GM19099 (cell line): ENCODE results near the gene EPHA6.

Source experiments
- POLR2A ChIP-seq: IDR thresholded peaks from 3 replicates; pipeline ENCODE4 v1.6.1; 2011; ENCODE audit warnings: low read depth; ENCODE audit not compliant: insufficient read length; ENCODE audit errors: extremely low read depth

Gene EPHA6

DNA sequence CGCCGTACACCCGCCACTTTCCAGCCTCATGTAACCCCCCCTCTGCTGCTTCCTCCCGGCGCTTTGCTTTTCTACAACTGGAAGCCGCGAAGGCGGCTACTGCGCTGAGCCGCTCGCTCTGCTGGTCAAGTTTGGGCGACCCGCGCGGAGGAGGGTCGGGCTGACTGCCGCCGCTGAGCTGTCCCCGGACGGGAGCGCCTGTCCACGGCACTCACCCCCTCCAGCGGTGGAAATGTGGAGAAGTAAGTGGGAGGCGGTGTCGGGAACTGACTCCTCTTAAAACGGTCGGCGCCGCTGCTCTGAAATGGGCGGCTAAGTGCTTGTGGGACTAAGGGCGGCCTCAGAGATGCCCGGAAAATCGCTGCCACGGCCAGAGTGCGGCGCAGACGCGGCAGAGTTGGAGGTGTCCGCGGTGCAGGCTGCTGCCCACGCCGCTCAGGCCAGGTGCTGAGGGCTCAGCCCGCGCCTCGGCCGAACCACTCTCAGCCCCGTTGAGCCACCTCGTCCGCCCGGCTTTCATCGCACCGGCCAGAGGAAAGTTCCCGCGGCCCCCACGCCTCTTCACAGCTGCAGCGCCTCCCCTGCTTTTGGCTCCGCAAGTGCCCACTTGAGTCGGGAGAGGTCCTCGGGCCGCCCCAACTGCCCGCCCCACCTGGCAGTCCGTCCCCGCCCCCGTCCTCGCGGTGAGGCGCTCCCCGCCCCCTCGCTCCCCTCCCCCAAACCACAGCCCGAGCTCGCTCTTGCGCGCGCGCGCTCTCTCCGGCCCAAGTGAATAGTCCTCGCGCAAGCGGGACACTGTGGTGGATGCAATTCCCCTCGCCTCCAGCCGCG, at the start of gene EPHA6:
TSS of gene EPHA6 (plus strand) at position 775 of the 831 bp plus-strand sequence.
- TF ChIP-seq POLR2A = no peak

DNA sequence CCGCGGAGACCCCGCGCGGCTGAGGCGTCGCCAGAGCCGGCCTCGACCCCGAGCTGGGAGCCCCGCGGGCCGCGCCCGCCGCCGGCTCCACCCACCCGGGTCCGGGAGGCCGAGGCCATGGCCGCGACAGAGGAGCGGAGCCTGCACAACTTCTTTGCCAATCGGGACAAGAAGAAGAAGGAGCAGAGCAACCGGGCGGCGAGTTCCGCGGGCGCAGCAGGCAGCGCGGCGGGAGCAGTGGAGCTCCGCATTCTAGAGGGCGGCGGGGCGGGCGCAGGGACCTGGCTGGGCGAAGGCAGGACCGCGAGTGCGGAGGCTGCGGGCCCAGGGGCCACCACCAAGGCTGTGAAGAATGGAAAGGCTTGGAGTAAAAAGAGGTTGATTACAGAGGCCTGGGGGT, 37.6 kb upstream of the EPHA6 start:
- no peak for TF ChIP-seq POLR2A

GRCh38 chr3:96779810-96780209, 34.6 kb upstream of the EPHA6 start:
- TF ChIP-seq POLR2A = no peak

DNA sequence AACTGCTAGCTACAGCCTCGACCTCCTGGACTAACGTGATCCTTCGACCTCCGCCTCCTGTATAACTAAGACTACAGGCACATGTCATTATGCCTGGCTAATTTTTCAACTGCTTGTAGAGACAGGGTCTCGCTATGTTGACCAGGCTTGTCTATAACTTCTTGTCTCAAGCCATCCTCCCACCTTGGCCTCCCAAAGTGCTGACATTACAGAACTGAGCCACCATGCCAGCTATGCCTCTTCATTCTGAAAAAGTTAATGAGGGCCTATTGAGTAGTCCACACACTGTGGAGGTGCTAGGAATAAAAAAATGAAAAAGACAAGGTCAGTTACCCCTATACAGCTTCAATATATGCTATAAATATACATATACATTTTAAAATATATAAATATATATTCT, 18.3 kb upstream of the EPHA6 start:
- TF ChIP-seq POLR2A = no peak

- TF ChIP-seq POLR2A = no peak
Observed at GRCh38 chr3:96803870-96804269, 10.5 kb upstream of the EPHA6 start.

DNA sequence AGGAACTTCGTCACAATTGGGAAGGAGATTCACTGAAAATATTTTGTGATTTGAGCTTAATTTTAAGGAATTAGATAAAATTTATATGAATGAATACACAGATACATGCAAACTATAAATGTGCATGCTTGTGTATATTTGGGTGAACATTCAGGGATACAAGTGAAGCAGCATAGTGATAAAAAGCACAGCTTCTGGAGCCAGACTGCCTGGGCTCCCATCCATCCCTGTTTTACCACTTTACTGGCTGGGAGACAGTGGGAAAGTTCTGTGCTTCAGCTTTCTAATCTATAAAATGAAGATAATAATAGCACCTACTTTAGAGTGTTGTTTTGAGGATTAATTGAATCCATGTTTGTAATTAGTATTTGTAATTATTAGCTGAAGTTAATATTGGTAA, 8.1 kb upstream of the EPHA6 start:
- no peak for TF ChIP-seq POLR2A

GRCh38 chr3:96813134-96813819, 1.1 kb upstream of the EPHA6 start:
- no peak for TF ChIP-seq POLR2A

- TF ChIP-seq POLR2A = no peak
Observed at GRCh38 chr3:96814651-96815567, 515 bp downstream of the EPHA6 start.

DNA sequence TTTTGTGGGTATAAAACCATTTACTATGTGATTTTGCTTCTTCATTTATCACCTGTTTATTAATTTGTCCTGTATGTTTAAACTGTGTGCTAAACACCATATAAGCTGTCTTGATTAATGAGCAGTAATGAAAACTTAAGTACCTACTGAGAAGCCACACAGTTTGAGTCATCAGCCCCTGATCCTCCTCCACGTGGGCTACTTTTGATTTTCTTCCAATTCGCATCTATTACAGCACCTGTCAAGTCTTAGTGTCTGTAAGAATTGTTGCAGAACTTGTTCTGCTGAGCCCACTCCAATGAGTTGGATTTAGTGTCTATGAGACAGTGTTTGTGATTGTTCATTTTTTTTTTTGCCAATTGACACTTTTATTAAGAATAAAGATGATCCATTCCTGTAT, 16.8 kb downstream of the EPHA6 start:
- TF ChIP-seq POLR2A = no peak

GRCh38 chr3:96833301-96833700, 18.9 kb downstream of the EPHA6 start:
- no peak for TF ChIP-seq POLR2A

DNA sequence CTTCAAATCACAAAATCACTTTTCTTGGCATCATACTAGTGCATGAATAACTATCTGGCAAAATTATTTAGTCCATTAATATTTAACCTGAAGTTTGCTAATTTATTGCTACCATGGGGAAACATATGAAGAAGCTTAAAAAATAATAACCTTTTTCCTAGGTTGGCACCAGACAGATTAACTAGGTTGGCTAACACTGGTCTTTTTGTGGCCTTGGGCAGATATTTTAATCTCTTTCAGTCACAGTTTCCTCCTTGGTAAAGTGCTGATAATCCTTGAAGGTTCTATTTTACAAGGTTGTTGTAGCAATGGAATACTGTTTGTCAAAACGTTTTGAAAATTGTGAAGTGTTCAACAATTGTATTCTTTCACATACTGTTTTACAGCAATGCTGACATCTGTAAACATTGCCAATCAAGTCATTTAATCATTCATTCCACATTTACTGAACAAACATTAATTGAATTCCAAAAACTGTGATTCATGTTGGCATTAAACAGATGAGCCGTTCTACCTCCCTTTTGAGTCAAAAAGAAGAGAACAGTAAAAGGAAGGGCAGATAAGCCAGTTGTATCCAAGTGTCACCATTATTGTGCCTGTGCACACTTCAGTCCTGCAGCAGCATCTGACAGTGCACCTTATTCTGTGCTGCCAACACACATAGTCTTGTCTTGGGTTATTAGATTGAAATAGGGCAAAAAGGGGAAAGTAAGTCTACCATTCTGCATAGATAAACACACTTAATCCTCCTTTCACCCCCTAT, 21.9 kb downstream of the EPHA6 start:
- TF ChIP-seq POLR2A = no peak

GRCh38 chr3:96843505-96844203, 29.3 kb downstream of the EPHA6 start:
- no peak for TF ChIP-seq POLR2A

- no peak for TF ChIP-seq POLR2A
Observed at GRCh38 chr3:96844204-96844514, 29.8 kb downstream of the EPHA6 start.

DNA sequence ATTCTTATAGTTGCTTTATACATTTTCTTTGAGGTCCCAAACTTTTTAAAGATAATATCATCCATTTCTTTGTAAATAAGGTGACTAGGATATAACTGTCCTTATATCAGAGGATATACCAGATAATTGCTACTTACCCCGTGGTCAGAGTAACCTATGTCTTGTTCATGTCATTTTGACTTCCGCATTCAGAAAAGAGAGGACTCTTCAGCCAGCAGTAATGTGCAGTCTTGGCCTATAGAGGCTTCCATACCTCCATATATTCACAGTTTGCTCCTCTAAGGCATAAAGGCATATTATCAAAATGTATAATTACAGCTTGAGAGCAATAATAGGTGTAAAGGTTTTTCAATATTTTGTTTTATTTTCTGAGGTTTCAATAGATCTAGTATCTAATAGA, 38.5 kb downstream of the EPHA6 start:
- no peak for TF ChIP-seq POLR2A

GRCh38 chr3:96860882-96861281, 46.5 kb downstream of the EPHA6 start:
- no peak for TF ChIP-seq POLR2A
